DMS79 (cell line): ENCODE measurements around the gene PRR22.
"Not testable (repeated sequence)": the region's sequence is repeated elsewhere in the genome, so short reads cannot be mapped to it uniquely, and the experiment has no call there.

Experiments
- DNase-seq: peaks from one replicate; lab custom pipeline; 2025; lab: John Stamatoyannopoulos, UW

PRR22 gene

DNA sequence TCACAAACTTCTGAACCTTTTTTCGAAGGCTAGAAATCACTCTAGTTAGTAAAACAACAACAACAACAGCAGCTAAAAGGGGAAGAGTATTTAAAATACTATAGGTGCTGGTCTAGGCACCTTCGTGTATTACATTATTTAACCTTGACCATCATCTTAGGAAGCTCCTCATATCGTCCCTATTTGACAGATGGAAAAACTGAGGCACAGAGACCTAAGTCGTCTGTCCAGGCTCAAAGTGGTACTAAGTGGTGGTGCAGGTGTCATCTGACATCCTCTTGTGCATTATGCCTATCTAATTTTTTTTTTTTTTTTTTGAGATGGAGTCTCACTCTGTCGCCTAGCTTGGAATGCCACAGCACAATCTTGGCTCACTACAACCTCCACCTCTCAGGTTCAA, 35.0 kb downstream of the PRR22 start:
- DNase-seq = no peak

DNA sequence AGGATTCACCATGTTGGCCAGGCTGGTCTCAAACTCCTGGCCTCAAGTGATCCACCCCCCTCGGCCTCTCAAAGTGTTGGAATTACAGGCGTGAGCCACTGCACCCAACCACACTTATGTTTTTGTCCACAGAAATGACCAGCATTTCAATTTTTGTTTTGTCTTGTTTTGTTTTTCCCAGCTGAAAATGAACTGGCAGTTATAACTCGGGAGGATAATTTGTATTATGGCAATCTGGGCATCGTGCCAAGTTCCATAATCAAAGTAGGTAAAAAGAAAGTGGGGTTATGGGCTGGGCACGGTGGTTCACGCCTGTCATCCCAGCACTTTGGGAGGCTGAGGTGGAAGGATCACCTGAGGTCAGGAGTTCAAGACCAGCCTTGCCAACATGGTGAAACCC, 35.6 kb downstream of the PRR22 start:
- not testable (repeated sequence) for DNase-seq

DNA sequence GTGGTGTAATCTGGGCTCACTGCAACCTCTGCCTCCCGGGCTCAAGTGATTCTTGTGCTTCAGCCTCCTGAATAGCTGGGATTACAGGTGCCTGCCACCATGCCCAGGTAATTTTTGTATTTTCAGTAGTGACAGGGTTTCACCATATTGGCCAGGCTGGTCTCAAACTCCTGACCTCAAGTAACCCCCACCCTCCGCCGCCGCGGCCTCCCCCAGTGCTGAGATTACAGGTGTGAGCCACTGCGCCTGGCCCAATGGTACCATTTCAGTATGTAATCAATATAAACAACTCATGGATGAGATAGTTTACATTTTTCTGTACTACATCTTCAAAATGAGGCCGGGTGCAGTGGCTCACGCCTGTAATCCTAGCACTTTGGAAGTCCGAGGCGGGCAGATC, 39.5 kb downstream of the PRR22 start:
- DNase-seq = not testable (repeated sequence)

DNA sequence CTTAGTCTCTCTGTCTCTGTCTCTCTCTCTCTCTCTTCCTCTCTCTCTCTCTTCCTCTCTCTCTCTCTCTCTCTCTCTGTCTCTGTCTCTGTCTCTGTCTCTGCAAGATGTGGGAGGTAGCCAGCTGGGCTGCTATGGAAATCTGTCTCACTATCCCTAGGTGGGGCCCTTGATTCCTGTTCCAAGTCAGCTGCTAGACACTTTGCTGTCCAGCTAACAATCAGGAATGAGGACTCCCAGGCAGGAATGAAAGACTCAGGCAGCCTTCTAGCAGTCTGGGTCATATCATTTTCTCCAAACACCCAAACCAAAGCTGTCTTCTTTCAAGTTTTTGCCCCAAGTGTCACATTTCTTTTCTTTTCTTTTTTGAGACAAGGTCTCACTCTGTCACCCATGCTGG, 40.9 kb downstream of the PRR22 start:
- no peak for DNase-seq

DNA sequence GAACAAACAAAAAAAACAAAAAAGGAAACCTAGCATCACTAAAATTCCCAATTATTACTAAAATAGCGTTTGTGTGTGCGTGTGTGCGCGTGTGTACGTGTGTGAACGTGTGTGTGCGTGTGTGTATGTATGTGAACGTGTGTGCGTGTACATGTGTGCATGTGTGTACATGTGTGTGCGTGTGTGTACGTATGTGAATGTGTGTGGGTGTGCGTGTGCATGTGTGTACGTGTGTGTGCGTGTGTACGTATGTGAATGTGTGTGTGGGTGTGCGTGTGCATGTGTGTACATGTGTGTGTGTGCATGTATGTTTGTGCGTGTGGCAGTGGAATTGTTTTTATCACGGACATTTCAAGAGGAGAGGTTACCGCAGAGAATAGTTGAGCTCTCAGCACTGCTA, 42.5 kb downstream of the PRR22 start:
- no peak for DNase-seq

DNA sequence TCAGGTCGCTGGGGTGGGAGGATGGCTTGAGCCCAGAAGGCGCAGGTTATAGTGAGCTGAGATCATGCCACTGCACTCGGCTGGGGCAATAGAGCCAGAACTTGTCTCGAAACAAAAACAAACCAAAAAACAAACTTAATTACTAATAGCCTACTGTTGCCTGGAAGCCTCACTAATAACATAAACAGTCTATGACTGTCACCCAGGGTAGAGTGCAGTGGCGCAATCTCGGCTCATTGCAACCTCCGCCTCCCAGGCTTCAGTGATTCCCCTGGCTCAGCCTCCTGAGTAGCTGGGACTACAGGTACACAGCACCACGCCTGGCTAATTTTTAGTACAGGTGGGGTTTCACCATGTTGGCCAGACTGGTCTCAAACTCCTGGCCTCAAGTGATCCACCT, 46.1 kb downstream of the PRR22 start:
- no peak for DNase-seq

DNA sequence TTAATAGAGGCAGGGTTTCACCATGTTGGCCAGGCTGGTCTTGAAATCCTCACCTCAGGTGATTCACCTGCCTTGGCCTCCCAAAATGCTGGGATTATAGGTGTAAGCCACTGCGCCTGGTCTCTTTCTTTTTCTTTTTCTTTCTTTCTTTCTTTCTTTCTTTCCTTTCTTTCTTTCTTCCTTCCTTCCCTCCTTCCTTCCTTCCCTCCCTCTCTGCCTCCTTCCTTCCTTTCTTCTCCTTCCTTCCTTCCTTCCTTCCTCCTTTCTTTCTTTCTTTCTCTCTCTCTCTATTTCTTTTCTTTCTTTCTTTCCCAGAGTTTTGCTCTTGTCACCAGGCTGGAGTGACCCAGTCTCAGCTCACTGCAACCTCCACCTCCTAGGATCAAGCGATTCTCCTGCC, 51.4 kb downstream of the PRR22 start:
- not testable (repeated sequence) for DNase-seq
